ENCODE measurements around the gene CLIC4.

- no peak for TF ChIP-seq CTCF (conservative IDR thresholded peaks at IDR 0.05 in 1 of 2, IDR thresholded peaks at IDR 0.05 in 1 of 2; ENCODE audit: extremely low read depth in 1 of 2, insufficient read depth in 1 of 2, low read depth in 1 of 2, low read length in 2 of 2)
- no peak for TF ChIP-seq EZH2 (IDR thresholded peaks at IDR 0.05; ENCODE audit: borderline replicate concordance, low read length)
Observed at GRCh38 chr1:24714859-24715520, 30.3 kb upstream of the CLIC4 start.

Measured in mammary epithelial cell (primary cell).